ENCODE data around the gene B3GALT5. TPM values are rescaled to one million over a fixed set of nuclear protein-coding genes. Genes with fewer than 3 reads are reported as not detected.

Gene B3GALT5
- total RNA-seq, 1 experiment from 2014 or later = 0.18 TPM

- Histone ChIP-seq H3K36me3 (ENCODE audit: control insufficient read depth, insufficient read depth, low read length) (no peaks in the 10 kb centered on the region; the same call in 1 of the 2 replicates), H3K27me3 (replicated peaks; ENCODE audit: control insufficient read depth, insufficient read depth, low read length) (no peaks in the 10 kb centered on the region), H3K4me3 (ENCODE audit: low read depth, low read length) (no peak overlapping the region), H3K4me1 (peaks cover 33% of the 10 kb centered on the region), H3K9me3 (no peaks in the 10 kb centered on the region)
- no peaks in the 10 kb centered on the region for H3K9me3 Mint-ChIP-seq (ENCODE audit: unreplicated experiment)
- CTCF ChIA-PET = no interaction called here
- POLR2A ChIA-PET = no interaction called here
- H3K27me3 Mint-ChIP-seq (ENCODE audit: insufficient read depth, unreplicated experiment) = no peaks in the 10 kb centered on the region
- H3K4me3 Mint-ChIP-seq (ENCODE audit: unreplicated experiment) = no peak overlapping the region
- no peak for TF ChIP-seq CTCF (IDR thresholded peaks at IDR 0.05; ENCODE audit: insufficient read depth in 1 of 2, low read depth in 1 of 2, low read length in 1 of 2, severe bottlenecking in 1 of 2, unreplicated experiment in 1 of 2)
- no peaks in the 10 kb centered on the region for H3K36me3 Mint-ChIP-seq (ENCODE audit: insufficient read depth, unreplicated experiment)
- peaks cover 14% of the 10 kb centered on the region for H3K4me1 Mint-ChIP-seq (ENCODE audit: low read depth, unreplicated experiment)
- H3K27ac Mint-ChIP-seq (ENCODE audit: unreplicated experiment) = no peak overlapping the region
- no peak for DNase-seq
- no TSS peak for BruUV-seq (replicated peaks)
- intact Hi-C loops (cut with micrococcal nuclease; ENCODE audit: unreplicated experiment) = loop anchor here (5.0 kb wide), 1 partner anchor 113 kb away; no protein-coding TSS in a partner anchor
Measured at GRCh38 chr21:39630191-39630591, 17.5 kb downstream of the B3GALT5 start.

GRCh38 chr21:39630827-39631226 lies 18.1 kb downstream of the B3GALT5 start:
- no peak for TF ChIP-seq CTCF (IDR thresholded peaks at IDR 0.05; ENCODE audit: insufficient read depth in 1 of 2, low read depth in 1 of 2, low read length in 1 of 2, severe bottlenecking in 1 of 2, unreplicated experiment in 1 of 2)
- DNase-seq = no peak
- no peaks in the 10 kb centered on the region for H3K27me3 ChIP-seq (replicated peaks; ENCODE audit: control insufficient read depth, insufficient read depth, low read length)
- intact Hi-C loops (cut with micrococcal nuclease; ENCODE audit: unreplicated experiment) = loop anchor here (5.0 kb wide), 1 partner anchor 114 kb away; no protein-coding TSS in a partner anchor
- no peak overlapping the region for H3K4me3 Mint-ChIP-seq (ENCODE audit: unreplicated experiment)
- peaks cover 14% of the 10 kb centered on the region for H3K4me1 Mint-ChIP-seq (ENCODE audit: low read depth, unreplicated experiment)
- H3K27me3 Mint-ChIP-seq (ENCODE audit: insufficient read depth, unreplicated experiment) = no peaks in the 10 kb centered on the region
- no TSS peak for BruUV-seq (replicated peaks)
- no peak overlapping the region for H3K27ac Mint-ChIP-seq (ENCODE audit: unreplicated experiment)
- peaks cover 33% of the 10 kb centered on the region for H3K4me1 ChIP-seq
- CTCF ChIA-PET = no interaction called here
- no peak overlapping the region for H3K4me3 ChIP-seq (ENCODE audit: low read depth, low read length)
- no peaks in the 10 kb centered on the region for H3K36me3 Mint-ChIP-seq (ENCODE audit: insufficient read depth, unreplicated experiment)
- H3K9me3 ChIP-seq = no peaks in the 10 kb centered on the region
- no peaks in the 10 kb centered on the region for H3K9me3 Mint-ChIP-seq (ENCODE audit: unreplicated experiment)
- POLR2A ChIA-PET = no interaction called here
- no peaks in the 10 kb centered on the region; the same call in 1 of the 2 replicates for H3K36me3 ChIP-seq (ENCODE audit: control insufficient read depth, insufficient read depth, low read length)

- no peaks in the 10 kb centered on the region for H3K9me3 Mint-ChIP-seq (ENCODE audit: unreplicated experiment)
- peaks cover 14% of the 10 kb centered on the region for H3K4me1 Mint-ChIP-seq (ENCODE audit: low read depth, unreplicated experiment)
- no peaks in the 10 kb centered on the region; the same call in 1 of the 2 replicates for H3K36me3 ChIP-seq (ENCODE audit: control insufficient read depth, insufficient read depth, low read length)
- H3K4me3 Mint-ChIP-seq (ENCODE audit: unreplicated experiment) = no peak overlapping the region
- intact Hi-C loops (cut with micrococcal nuclease; ENCODE audit: unreplicated experiment) = loop anchor here (5.0 kb wide), 1 partner anchor 115 kb away; no protein-coding TSS in a partner anchor
- POLR2A ChIA-PET = no interaction called here
- no peak overlapping the region for H3K4me3 ChIP-seq (ENCODE audit: low read depth, low read length)
- no peak for TF ChIP-seq CTCF (IDR thresholded peaks at IDR 0.05; ENCODE audit: insufficient read depth in 1 of 2, low read depth in 1 of 2, low read length in 1 of 2, severe bottlenecking in 1 of 2, unreplicated experiment in 1 of 2)
- no peaks in the 10 kb centered on the region for H3K27me3 ChIP-seq (replicated peaks; ENCODE audit: control insufficient read depth, insufficient read depth, low read length)
- no peaks in the 10 kb centered on the region for H3K27me3 Mint-ChIP-seq (ENCODE audit: insufficient read depth, unreplicated experiment)
- CTCF ChIA-PET = no interaction called here
- no peaks in the 10 kb centered on the region for H3K36me3 Mint-ChIP-seq (ENCODE audit: insufficient read depth, unreplicated experiment)
- no peak overlapping the region for H3K27ac Mint-ChIP-seq (ENCODE audit: unreplicated experiment)
- peaks cover 33% of the 10 kb centered on the region for H3K4me1 ChIP-seq
- BruUV-seq (replicated peaks) = no TSS peak
- DNase-seq = no peak
- no peaks in the 10 kb centered on the region for H3K9me3 ChIP-seq
Measured at GRCh38 chr21:39631842-39632562, 19.3 kb downstream of the B3GALT5 start.
